MM.1S (cell line): Measurements from ENCODE around the gene KRTAP2-4.

Experiments used
- DNase-seq: peaks from one replicate; pipeline ENCODE4 v3.0.0-alpha.2; 2015
- H2AFZ ChIP-seq: fragments of 300-600 bp; sonication (generic); 2 replicates; pipeline ENCODE4 v1.6.0; 2016; ENCODE audit warnings: antibody characterized with exemption, low read length
- H3F3A ChIP-seq: fragments of 300-600 bp; sonication (generic); 2 replicates; pipeline ENCODE4 v1.6.1; 2016; ENCODE audit warnings: mild to moderate bottlenecking, antibody characterized with exemption, low read length, moderate library complexity, mixed read lengths; ENCODE audit not compliant: insufficient read depth
- H3K27ac ChIP-seq: fragments of 300-600 bp; sonication (generic); 2 replicates; pipeline ENCODE4 v1.5.1; 2016; ENCODE audit warnings: mild to moderate bottlenecking, low read length
- H3K27me3 ChIP-seq: fragments of 300-600 bp; sonication (generic); replicated peaks from 2 replicates; pipeline ENCODE4 v1.6.0; 2016; ENCODE audit warnings: low read length; ENCODE audit not compliant: insufficient read depth
- H3K36me3 ChIP-seq: fragments of 300-600 bp; sonication (generic); replicated peaks from 2 replicates; pipeline ENCODE4 v1.6.1; 2016; ENCODE audit warnings: mild to moderate bottlenecking, low read length, mixed read lengths; ENCODE audit not compliant: insufficient read depth
- H3K4me1 ChIP-seq: fragments of 300-600 bp; sonication (generic); 2 replicates; pipeline ENCODE4 v1.6.1; 2016; ENCODE audit warnings: low read length, mixed read lengths
- H3K4me2 ChIP-seq: fragments of 300-600 bp; sonication (generic); 2 replicates; pipeline ENCODE4 v1.6.0; 2016; ENCODE audit warnings: low read depth, low read length
- H3K4me3 ChIP-seq: fragments of 300-600 bp; sonication (generic); 2 replicates; pipeline ENCODE4 v1.5.1; 2016; ENCODE audit warnings: low read length, mixed read lengths
- H3K79me2 ChIP-seq: fragments of 300-600 bp; sonication (generic); 2 replicates; pipeline ENCODE4 v1.6.1; 2016; ENCODE audit warnings: mixed run types, low read length, mixed read lengths
- H3K9ac ChIP-seq: fragments of 300-600 bp; sonication (generic); 2 replicates; pipeline ENCODE4 v1.6.1; 2016; ENCODE audit warnings: low read length, mixed read lengths
- H3K9me2 ChIP-seq: fragments of 300-600 bp; sonication (generic); replicated peaks from 2 replicates; pipeline ENCODE4 v1.6.1; 2016; ENCODE audit warnings: mild to moderate bottlenecking, low read length, mixed read lengths; ENCODE audit not compliant: insufficient read depth
- H3K9me3 ChIP-seq: fragments of 300-600 bp; sonication (generic); replicated peaks from 2 replicates; pipeline ENCODE4 v1.6.1; 2016; ENCODE audit warnings: mild to moderate bottlenecking, low read length, mixed read lengths; ENCODE audit not compliant: insufficient read depth
- H4K20me1 ChIP-seq: fragments of 300-600 bp; sonication (generic); 2 replicates; pipeline ENCODE4 v1.6.1; 2016; ENCODE audit warnings: mild to moderate bottlenecking, low read length, moderate library complexity, mixed read lengths; ENCODE audit not compliant: insufficient read depth
- CTCF ChIP-seq: fragments of 300-600 bp; sonication (generic); IDR thresholded peaks from 2 replicates; pipeline ENCODE4 v1.5.1; 2016; ENCODE audit warnings: antibody characterized with exemption, low read length, mixed read lengths
- EZH2 ChIP-seq: fragments of 300-600 bp; sonication (generic); optimal IDR thresholded peaks from 2 replicates; pipeline ENCODE3; 2017; ENCODE audit warnings: low read depth, mild to moderate bottlenecking, antibody characterized with exemption, low read length, mixed read lengths
- EZH2phosphoT487 ChIP-seq: fragments of 300-600 bp; sonication (generic); IDR thresholded peaks from 2 replicates; pipeline ENCODE4 v1.6.1; 2018; ENCODE audit warnings: antibody characterized with exemption, low read length

The KRTAP2-4 gene

GRCh38 chr17:41019415-41019814 lies 46.3 kb downstream of the KRTAP2-4 start:
- Histone ChIP-seq H3K4me3 (no peak overlapping the region), H3K9me2 (no peaks in the 10 kb centered on the region), H4K20me1 (no peaks in the 10 kb centered on the region), H3K27ac (no peak overlapping the region), H3K9me3 (no peaks in the 10 kb centered on the region), H3K27me3 (no peaks in the 10 kb centered on the region), H3K4me1 (no peaks in the 10 kb centered on the region), H3K4me2 (no peak overlapping the region), H3F3A (no peaks in the 10 kb centered on the region), H3K79me2 (no peaks in the 10 kb centered on the region), H3K9ac (no peak overlapping the region), H2AFZ (no peak overlapping the region), H3K36me3 (no peaks in the 10 kb centered on the region)
- TF ChIP-seq CTCF = no peak
- TF ChIP-seq EZH2phosphoT487 = no peak
- no peak for TF ChIP-seq EZH2
- DNase-seq = no peak

- H3F3A ChIP-seq = no peaks in the 10 kb centered on the region
- DNase-seq = no peak
- H4K20me1 ChIP-seq = no peaks in the 10 kb centered on the region
- no peak overlapping the region for H3K9ac ChIP-seq
- H3K79me2 ChIP-seq = no peaks in the 10 kb centered on the region
- H3K4me1 ChIP-seq = no peaks in the 10 kb centered on the region
- no peaks in the 10 kb centered on the region for H3K9me3 ChIP-seq
- no peak overlapping the region for H2AFZ ChIP-seq
- TF ChIP-seq EZH2 (no peak), EZH2phosphoT487 (no peak), CTCF (no peak)
- no peak overlapping the region for H3K4me3 ChIP-seq
- no peak overlapping the region for H3K4me2 ChIP-seq
- no peaks in the 10 kb centered on the region for H3K27me3 ChIP-seq
- H3K36me3 ChIP-seq = no peaks in the 10 kb centered on the region
- no peaks in the 10 kb centered on the region for H3K9me2 ChIP-seq
- no peak overlapping the region for H3K27ac ChIP-seq
Measured at GRCh38 chr17:41018541-41018940, 47.1 kb downstream of the KRTAP2-4 start.

GRCh38 chr17:41016578-41017215 lies 49.0 kb downstream of the KRTAP2-4 start:
- no peak for DNase-seq
- Histone ChIP-seq H2AFZ (no peak overlapping the region), H3K4me3 (no peak overlapping the region), H4K20me1 (no peaks in the 10 kb centered on the region), H3F3A (no peaks in the 10 kb centered on the region), H3K79me2 (no peaks in the 10 kb centered on the region), H3K27ac (no peak overlapping the region), H3K4me2 (no peak overlapping the region), H3K36me3 (no peaks in the 10 kb centered on the region), H3K9ac (no peak overlapping the region), H3K4me1 (no peaks in the 10 kb centered on the region), H3K27me3 (no peaks in the 10 kb centered on the region), H3K9me3 (no peaks in the 10 kb centered on the region), H3K9me2 (no peaks in the 10 kb centered on the region; the same call in 1 of the 2 replicates)
- TF ChIP-seq EZH2phosphoT487 = no peak
- no peak for TF ChIP-seq EZH2
- TF ChIP-seq CTCF = no peak
